H1 (cell line): ENCODE measurements around the gene MARS1. TPM values are rescaled to one million over a fixed set of nuclear protein-coding genes. Genes with fewer than 3 reads are reported as not detected.

Experiments
- EP300 ChIP-seq, 2 experiments: IDR thresholded peaks; 1 replicate in 1 of 2; 2 replicates in 1 of 2; pipeline ENCODE4 v1.6.1; 2011 to 2012; ENCODE audit warnings: low read depth in 2 of 2, low read length in 2 of 2, mild to moderate bottlenecking in 2 of 2, borderline replicate concordance in 1 of 2, inconsistent platforms in 1 of 2, moderate library complexity in 1 of 2
- polyA plus RNA-seq, 7 experiments: library from polyadenylated mRNA; depleted of rRNA in 3 of 7; stranded (reverse) in 5 of 7; unstranded in 2 of 7; fragments of >200 nt in 5 of 7; fragments of 200-250 nt in 2 of 7; gene quantifications; 1 replicate in 5 of 7; 2 replicates in 1 of 7; 4 replicates in 1 of 7; pipeline versions ENCODE4 v1.2.1 to v1.2.3, GENCODE V29; 2011 to 2013; ENCODE audit warnings: missing spikeins in 2 of 7, mixed read lengths in 2 of 7
- total RNA-seq: library from RNA; stranded (reverse); fragmentation: NEBNext Ultra II Directional; extraction: Animal tissue kit (Norgen Biotek cat#: 25700); gene quantifications from 2 replicates; pipeline ENCODE4 v1.2.1, GENCODE V29; 2021

The MARS1 gene
- total and polyA plus RNA-seq, 2 of the 8 experiments (the other 6 are each of a cell fraction or from before 2014, with no cell fraction given) = 194 to 407 TPM

GRCh38 chr12:57477710-57478681 lies 9.9 kb upstream of the MARS1 start (continued):
- TF ChIP-seq EP300 (IDR thresholded peaks at IDR 0.05; ENCODE audit: borderline replicate concordance in 1 of 2, low read depth in 2 of 2, low read length in 2 of 2) = no peak
